GM18499 (cell line): ENCODE data around the gene CYLC1.

Source experiments
- ATAC-seq: cut with Tn5 transposase; IDR thresholded peaks from one replicate; pipeline ENCODE4 v1.9.1; 2021; ENCODE audit warnings: moderate number of reproducible peaks; ENCODE audit not compliant: insufficient read depth, unreplicated experiment

The CYLC1 gene

DNA sequence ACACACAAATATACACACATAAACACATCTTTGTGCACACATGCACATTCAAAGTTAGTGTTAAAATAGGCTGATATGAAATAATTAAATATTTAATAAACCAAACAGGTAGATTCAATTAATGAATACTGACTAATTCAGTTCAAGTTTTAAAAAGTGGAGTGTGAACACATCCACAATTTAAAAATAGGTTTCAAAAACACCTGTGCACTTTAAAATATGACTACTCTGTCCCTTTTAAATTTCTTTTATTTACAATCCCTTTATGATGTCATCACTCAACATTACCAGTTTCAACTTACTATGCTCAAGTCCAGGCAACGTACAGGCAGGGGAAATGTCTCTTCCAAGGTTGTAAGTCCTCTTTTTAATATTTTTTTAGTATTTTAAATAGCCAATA is at the start of gene CYLC1:
TSS of gene CYLC1 (plus strand) at position 301 of the 400 bp plus-strand sequence. CDS start at position 338, 37 bp downstream.
- no peak for ATAC-seq

DNA sequence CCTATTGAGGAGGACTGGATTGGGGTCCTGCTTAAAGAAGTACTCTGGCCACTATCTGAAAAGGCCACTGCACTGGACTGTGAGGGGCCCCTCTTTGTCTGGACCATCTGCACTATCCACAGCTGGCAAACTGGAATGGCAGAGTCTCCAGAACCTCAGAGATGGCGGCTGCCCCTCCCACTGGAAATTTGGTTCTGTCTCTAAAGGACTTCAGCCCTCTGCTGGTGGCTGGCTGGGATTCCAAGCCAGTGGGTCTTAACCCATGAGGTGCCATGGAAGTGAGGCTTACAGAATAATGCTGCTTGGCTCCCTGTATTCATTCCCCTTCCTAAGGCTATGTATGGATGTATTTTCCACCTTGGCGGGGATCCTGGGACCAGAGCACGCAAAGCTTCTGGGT is 41.6 kb upstream of the CYLC1 start:
- no peak for ATAC-seq

DNA sequence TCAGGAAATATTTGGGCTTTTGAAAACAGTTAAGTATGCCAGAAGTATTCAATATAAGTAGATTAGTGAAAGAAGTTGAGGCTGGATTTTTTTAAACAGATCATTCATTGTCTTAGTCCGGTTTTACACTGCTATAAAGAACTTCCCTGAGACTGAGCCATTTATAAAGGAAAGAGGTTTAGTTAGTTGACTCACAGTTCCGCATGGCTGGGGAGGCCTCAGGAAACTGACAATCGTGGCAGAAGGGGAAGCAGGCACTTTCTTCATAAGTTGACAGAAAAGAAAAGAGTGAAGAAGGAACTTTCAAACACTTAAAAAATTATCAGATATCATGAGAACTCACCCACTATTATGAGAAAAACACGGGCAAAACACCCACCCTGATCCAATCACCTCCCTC is 31.1 kb upstream of the CYLC1 start:
- no peak for ATAC-seq

DNA sequence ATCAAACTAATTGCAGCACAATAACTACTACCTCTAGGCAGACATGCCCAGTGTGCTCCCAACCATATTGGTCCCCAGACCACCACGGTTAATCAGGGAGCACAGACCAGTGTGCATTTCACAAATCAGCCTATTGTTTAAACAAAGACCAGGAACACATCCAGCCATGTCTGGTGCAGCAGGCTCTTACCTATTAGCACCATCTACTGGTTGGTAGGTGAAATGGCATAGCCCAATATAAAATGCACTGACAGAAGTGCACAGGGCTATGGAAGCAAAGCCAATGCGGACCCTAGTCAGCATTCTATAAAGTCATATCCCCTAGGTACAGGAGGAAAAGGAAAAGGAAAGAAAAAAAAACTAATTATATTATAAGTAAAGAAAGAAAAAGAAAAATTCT is 15.5 kb upstream of the CYLC1 start:
- ATAC-seq, result peak; percentile 99

- no peak for ATAC-seq
Measured at GRCh38 chrX:83847339-83847738, 13.6 kb upstream of the CYLC1 start.

- ATAC-seq, result no peak
Measured at GRCh38 chrX:83888585-83888984, 27.6 kb downstream of the CYLC1 start.

DNA sequence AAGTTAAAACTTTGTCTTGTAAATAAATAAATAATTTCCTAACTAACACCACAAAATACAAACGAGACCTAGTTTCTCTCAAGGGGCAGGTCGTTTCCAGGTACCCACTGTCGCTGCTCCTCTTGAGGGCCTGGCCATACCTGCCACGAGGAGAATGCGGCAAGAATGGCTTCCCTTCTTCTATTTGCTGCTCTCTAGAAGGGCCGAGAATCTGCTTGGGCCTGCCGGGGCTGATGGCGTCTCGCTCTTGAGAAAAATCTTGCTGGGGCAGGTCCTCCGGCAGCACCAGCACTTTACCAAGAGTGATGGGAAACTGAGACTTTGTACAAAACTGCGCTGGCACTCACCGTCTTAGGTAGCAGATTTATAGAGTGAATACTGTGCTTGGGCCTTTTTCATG is 31.5 kb downstream of the CYLC1 start:
- no peak for ATAC-seq

DNA sequence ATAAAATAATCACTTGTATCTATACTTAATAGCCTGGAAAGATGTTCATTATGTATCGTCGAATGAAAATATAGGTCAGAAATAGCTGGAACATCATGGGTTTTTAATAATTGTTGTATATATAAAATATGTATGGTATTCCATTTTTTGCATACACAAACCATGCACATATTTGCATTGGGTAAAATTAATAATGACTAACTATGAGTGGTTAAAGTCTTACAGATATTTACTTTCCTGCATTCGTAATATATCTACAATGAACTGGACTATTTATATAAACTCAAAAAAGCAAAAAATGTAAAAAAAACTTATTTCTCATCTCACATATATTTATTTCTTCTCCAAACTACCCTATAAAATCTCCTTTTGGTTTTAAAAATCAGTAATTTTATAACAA is 46.0 kb downstream of the CYLC1 start:
- ATAC-seq, result no peak

DNA sequence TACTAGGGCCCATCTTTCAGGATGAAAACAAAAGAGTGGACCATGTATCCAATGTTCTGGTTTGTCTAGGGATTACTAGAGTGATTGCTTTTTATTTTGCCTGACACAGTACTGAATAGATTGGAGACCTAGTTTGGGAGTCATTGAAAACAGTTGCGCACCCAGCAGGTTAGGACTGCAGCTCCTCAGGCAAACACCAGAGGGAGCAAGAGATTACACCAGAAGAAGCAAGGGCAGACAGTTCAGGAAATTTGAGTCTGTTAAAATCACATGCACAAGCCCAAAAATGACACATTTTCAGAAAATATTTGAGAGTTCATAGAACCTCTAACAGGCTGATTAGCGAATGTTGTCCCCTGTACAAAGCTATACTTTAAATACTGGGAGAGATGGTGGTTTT is 55.6 kb downstream of the CYLC1 start:
- no peak for ATAC-seq

GRCh38 chrX:83934220-83934619 is 73.3 kb downstream of the CYLC1 start:
- no peak for ATAC-seq
